Sigmoid colon (tissue), 4 donors: ENCODE results near the gene TPMT.
"Not testable (repeated sequence)": the region's sequence is repeated elsewhere in the genome, so short reads cannot be mapped to it uniquely, and the experiment has no call there.

Source experiments
- CTCF ChIP-seq, 4 experiments: fragments of 450-650 bp in 3 of 4; fragments of 200-600 bp in 1 of 4; IDR thresholded peaks; one replicate each; pipeline ENCODE4 v1.5.1; 2016 to 2019; ENCODE audit warnings: antibody characterized with exemption in 4 of 4, mild to moderate bottlenecking in 3 of 4, moderate library complexity in 2 of 4
- POLR2A ChIP-seq, 2 donors: fragments of 450-650 bp; IDR thresholded peaks; one replicate each; pipeline ENCODE4 v1.6.1; 2016; ENCODE audit warnings: antibody characterized with exemption in 2 of 2, mild to moderate bottlenecking in 2 of 2, moderate library complexity in 2 of 2
- POLR2AphosphoS5 ChIP-seq, 4 donors: sonication (generic); formaldehyde crosslinking; IDR thresholded peaks; one replicate each; pipeline ENCODE4 v1.6.1; 2017; ENCODE audit warnings: antibody characterized with exemption in 4 of 4

DNA sequence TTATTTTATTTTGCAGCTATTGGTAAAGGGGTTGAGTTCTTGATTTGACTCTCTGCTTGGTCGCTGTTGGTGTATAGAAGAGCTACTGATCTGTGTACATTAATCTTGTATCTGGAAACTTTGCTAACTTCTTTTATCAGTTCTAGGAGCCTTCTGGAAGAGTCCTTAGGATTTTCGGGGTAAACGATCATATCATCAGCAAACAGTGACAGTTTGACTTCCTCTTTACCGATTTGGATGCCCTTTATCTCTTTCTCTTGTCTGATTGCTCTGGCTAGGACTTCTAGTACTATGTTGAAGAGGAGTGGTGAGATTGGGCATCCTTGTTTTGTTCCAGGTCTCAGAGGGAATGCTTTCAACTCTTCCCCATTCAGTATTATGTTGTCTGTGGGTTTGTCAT lies 21.3 kb upstream of the TPMT start:
- TF ChIP-seq CTCF, POLR2A, POLR2AphosphoS5 (IDR thresholded peaks at IDR 0.05): not testable (repeated sequence)
